Spleen (tissue), 7 donors: Measurements from ENCODE around the gene ADAMTS17.

Experiments
- POLR2AphosphoS5 ChIP-seq, 3 donors: sonication (generic); formaldehyde crosslinking; IDR thresholded peaks; one replicate each; pipeline ENCODE4 v1.5.1; 2017; ENCODE audit warnings: antibody characterized with exemption in 3 of 3
- TF ChIP-seq, protein P1 (sequence below), 11 experiments: fragments of 200-600 bp in 7 of 11; fragments of 450-650 bp in 4 of 11; sonication (generic) in 4 of 11; IDR thresholded peaks in 8 of 11; conservative IDR thresholded peaks in 3 of 11; 1 replicate in 7 of 11; 2 replicates in 4 of 11; pipeline versions ENCODE4 v1.4.0 to v1.8.0; 2016 to 2021; ENCODE audit warnings: antibody characterized with exemption in 11 of 11, inconsistent platforms in 4 of 11, mild to moderate bottlenecking in 1 of 11
- donor health status: DM: no; HTN: no; CAD: no; lungs with moderate emphysema.
- donor health status: DM: no; HTN: no; CAD: no.
- donor health status: DM: no; HTN: no; CAD: no.

- TF ChIP-seq, protein P1, sequence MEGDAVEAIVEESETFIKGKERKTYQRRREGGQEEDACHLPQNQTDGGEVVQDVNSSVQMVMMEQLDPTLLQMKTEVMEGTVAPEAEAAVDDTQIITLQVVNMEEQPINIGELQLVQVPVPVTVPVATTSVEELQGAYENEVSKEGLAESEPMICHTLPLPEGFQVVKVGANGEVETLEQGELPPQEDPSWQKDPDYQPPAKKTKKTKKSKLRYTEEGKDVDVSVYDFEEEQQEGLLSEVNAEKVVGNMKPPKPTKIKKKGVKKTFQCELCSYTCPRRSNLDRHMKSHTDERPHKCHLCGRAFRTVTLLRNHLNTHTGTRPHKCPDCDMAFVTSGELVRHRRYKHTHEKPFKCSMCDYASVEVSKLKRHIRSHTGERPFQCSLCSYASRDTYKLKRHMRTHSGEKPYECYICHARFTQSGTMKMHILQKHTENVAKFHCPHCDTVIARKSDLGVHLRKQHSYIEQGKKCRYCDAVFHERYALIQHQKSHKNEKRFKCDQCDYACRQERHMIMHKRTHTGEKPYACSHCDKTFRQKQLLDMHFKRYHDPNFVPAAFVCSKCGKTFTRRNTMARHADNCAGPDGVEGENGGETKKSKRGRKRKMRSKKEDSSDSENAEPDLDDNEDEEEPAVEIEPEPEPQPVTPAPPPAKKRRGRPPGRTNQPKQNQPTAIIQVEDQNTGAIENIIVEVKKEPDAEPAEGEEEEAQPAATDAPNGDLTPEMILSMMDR (IDR thresholded peaks at IDR 0.05 in 8 of 11, conservative IDR thresholded peaks at IDR 0.05 in 3 of 11): no peak
- TF ChIP-seq POLR2AphosphoS5 (IDR thresholded peaks at IDR 0.05): no peak
These were observed 87.5 kb downstream of the ADAMTS17 start for GRCh38 chr15:100254285-100254684.
